SK-MEL-5 (cell line): ENCODE measurements around the gene C5orf46. TPM values are rescaled to one million over a fixed set of nuclear protein-coding genes. Genes with fewer than 3 reads are reported as not detected.
"Not testable (repeated sequence)": the region's sequence is repeated elsewhere in the genome, so short reads cannot be mapped to it uniquely, and the experiment has no call there.

Experiments used
- DNase-seq: peaks from one replicate; pipeline ENCODE4 v3.0.0-alpha.2; 2016; ENCODE audit warnings: low read depth, low spot score
- in situ Hi-C: cut with HindIII; loops from 2 replicates; pipeline ENCODE4 v1.10.0; 2016; ENCODE audit warnings: low sequenced_read_pairs, high pct_unique_total_duplicates, low pct_unique_long_range_greater_than_20kb
- total RNA-seq: library from RNA; depleted of rRNA; stranded (reverse); fragments of >200 nt; shearing (Covaris generic); gene quantifications from 2 replicates; pipeline ENCODE4 v1.2.3, GENCODE V29; 2014

Gene C5orf46
- total RNA-seq, 1 experiment from 2014 or later = not detected

GRCh38 chr5:147872744-147873435 is 33.4 kb downstream of the C5orf46 start:
- DNase-seq, in situ Hi-C loops: not testable (repeated sequence)

- in situ Hi-C loops, DNase-seq: not testable (repeated sequence)
Observed at GRCh38 chr5:147871980-147872549, 34.3 kb downstream of the C5orf46 start.

- in situ Hi-C loops, DNase-seq: not testable (repeated sequence)
Observed at GRCh38 chr5:147869892-147870291, 36.4 kb downstream of the C5orf46 start.

- in situ Hi-C loops = no loop called here
- DNase-seq = no peak
Observed at GRCh38 chr5:147869112-147869511, 37.2 kb downstream of the C5orf46 start.

- in situ Hi-C loops = no loop called here
- DNase-seq = no peak
Observed at GRCh38 chr5:147863454-147864158, 42.7 kb downstream of the C5orf46 start.

- DNase-seq = no peak
- in situ Hi-C loops = no loop called here
Observed at GRCh38 chr5:147860641-147861025, 45.7 kb downstream of the C5orf46 start.

GRCh38 chr5:147859962-147860640 is 46.2 kb downstream of the C5orf46 start:
- no peak for DNase-seq
- in situ Hi-C loops = no loop called here

- no peak for DNase-seq
- in situ Hi-C loops = no loop called here
Observed at GRCh38 chr5:147858565-147858964, 47.8 kb downstream of the C5orf46 start.

GRCh38 chr5:147857302-147858129 is 48.8 kb downstream of the C5orf46 start:
- in situ Hi-C loops = no loop called here
- DNase-seq = peak; percentile 75

- no peak for DNase-seq
- in situ Hi-C loops = no loop called here
Observed at GRCh38 chr5:147856801-147857200, 49.5 kb downstream of the C5orf46 start.

GRCh38 chr5:147855774-147856069 is 50.6 kb downstream of the C5orf46 start:
- DNase-seq = peak; percentile 15
- in situ Hi-C loops = no loop called here

- DNase-seq = no peak
- in situ Hi-C loops = no loop called here
Observed at GRCh38 chr5:147854894-147855773, 51.2 kb downstream of the C5orf46 start.

- DNase-seq = no peak
- in situ Hi-C loops = no loop called here
Observed at GRCh38 chr5:147854331-147854730, 52.0 kb downstream of the C5orf46 start.

- no peak for DNase-seq
- in situ Hi-C loops = no loop called here
Observed at GRCh38 chr5:147853372-147853987, 52.9 kb downstream of the C5orf46 start.

- DNase-seq = no peak
- in situ Hi-C loops = no loop called here
Observed at GRCh38 chr5:147852365-147852764, 54.0 kb downstream of the C5orf46 start.

- in situ Hi-C loops = no loop called here
- DNase-seq = no peak
Observed at GRCh38 chr5:147851578-147851977, 54.8 kb downstream of the C5orf46 start.
